HS-27A (cell line): ENCODE measurements around the gene TECR.
"Not testable (repeated sequence)": the region's sequence is repeated elsewhere in the genome, so short reads cannot be mapped to it uniquely, and the experiment has no call there.

Experiments used
- DNase-seq: peaks from one replicate; pipeline ENCODE4 v3.0.0-alpha.2; 2012; ENCODE audit warnings: low read depth, missing footprints

TECR gene

GRCh38 chr19:14540741-14541525 is 11.5 kb downstream of the TECR start:
- DNase-seq = no peak

DNA sequence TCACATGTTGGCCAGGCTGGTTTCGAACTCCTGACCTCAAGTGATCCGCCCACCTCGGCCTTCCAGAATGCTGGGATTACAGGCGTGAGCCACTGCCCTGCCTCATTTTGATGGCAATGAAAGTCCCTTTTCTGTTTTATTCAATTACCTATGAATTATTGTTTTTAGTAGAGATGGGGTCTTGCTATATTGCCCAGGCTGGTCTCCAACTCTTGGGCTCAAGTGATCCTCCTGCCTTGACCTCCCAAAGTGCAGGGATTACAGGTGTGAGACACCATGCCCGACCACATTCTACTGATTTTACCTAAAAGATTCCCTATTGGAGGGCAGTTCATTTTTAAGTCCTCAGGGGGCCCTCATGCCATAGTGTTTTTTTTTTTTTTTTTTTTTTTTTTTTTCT is 12.6 kb downstream of the TECR start:
- DNase-seq = not testable (repeated sequence)

DNA sequence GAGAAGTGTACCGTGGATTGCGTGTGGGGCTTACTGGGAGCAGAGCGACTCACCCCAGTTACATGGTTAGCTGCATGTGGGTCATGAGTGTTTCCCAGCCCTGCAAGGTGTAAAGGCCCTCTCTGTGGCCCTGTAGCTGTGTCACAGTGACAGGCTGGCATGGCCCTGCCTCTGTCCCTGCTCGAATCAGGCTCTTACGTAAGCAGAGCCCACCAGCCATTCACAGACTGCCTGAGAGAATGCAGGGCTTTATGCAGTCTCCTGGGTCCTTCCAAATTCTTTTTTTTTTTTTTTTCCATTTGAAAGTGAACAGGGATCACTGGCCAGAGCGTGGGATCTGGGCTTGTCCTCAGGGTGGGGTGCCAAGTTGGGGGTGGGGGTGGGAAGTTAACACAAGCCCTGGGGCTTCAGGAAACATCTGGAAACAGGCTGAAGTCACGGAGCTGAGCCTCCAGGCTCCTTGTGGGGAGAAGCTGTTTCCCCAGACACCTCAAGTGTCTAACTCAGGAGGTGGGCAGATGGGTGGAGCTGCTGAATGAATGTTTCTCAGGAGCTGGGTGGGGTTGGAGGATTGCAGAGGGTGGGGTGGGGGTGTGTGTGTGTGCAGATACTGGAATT is 13.4 kb downstream of the TECR start:
- no peak for DNase-seq

DNA sequence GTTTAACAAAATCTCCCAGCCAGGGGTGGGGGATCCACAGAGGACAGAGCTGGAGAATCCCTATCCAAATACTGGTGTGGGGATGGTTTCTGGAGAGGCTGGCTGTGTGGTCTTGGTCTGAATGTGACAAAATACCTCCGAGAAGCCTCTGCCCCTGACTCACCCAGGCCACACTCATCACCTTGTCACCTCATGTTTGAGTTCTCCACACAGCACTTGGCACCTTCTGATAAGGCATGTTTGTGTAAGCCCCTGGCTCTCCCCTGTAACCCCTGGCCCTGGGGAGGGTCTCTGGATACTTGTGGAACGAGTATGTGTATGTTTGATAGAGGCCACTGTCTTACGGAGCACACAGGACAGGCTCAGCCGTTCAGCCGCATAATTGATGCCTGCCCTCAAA is 14.7 kb downstream of the TECR start:
- DNase-seq = no peak

GRCh38 chr19:14544977-14545715 is 15.8 kb downstream of the TECR start:
- DNase-seq = no peak

DNA sequence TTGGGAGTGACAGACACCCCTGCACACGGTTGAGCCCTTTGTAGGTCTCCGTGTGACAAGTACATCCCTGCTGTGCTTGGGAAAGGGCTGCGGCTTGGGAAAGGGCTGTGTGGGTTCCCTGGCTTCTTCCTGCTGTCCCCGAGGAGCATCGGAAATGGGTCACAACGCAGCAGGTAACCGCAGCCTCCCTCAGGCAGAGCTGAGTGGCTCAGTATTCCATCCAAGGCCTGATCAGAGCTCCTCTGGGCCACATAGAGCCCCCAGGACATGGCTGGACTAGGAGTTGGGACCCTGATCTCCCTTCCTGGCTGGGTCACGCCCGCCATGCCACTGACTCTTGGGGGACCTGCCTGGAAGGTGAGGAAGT is 16.3 kb downstream of the TECR start:
- no peak for DNase-seq

DNA sequence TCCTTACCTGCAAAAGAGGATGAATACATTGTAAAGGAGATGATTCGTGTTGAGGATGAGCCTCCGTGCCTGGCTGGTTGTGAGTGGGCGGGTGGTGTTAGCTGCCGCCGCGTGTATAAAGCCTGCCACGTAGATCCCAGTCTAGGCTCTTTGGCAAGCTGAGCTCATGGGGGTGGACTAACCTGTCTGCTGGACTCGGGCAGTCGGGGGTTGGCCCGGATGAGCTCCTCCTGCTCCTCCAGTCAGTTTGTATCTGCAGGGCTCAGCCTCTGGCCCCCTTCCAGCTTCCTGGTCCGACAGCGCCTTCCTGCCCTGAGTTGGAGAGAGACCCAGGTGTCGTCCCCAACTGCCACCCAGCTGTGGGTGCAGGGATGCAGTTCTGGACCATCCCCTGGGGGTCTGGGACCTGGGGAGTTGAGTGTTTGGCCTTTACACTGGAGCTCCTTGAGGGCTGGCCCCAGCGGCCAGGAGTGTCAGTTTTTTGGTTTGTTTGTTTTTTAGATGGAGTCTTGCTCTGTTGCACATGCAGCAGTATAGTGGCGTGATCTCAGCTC is 20.9 kb downstream of the TECR start:
- DNase-seq = no peak

- DNase-seq = not testable (repeated sequence)
These were observed 22.0 kb downstream of the TECR start for GRCh38 chr19:14551134-14552005.

GRCh38 chr19:14552006-14552360 is 22.6 kb downstream of the TECR start:
- not testable (repeated sequence) for DNase-seq

DNA sequence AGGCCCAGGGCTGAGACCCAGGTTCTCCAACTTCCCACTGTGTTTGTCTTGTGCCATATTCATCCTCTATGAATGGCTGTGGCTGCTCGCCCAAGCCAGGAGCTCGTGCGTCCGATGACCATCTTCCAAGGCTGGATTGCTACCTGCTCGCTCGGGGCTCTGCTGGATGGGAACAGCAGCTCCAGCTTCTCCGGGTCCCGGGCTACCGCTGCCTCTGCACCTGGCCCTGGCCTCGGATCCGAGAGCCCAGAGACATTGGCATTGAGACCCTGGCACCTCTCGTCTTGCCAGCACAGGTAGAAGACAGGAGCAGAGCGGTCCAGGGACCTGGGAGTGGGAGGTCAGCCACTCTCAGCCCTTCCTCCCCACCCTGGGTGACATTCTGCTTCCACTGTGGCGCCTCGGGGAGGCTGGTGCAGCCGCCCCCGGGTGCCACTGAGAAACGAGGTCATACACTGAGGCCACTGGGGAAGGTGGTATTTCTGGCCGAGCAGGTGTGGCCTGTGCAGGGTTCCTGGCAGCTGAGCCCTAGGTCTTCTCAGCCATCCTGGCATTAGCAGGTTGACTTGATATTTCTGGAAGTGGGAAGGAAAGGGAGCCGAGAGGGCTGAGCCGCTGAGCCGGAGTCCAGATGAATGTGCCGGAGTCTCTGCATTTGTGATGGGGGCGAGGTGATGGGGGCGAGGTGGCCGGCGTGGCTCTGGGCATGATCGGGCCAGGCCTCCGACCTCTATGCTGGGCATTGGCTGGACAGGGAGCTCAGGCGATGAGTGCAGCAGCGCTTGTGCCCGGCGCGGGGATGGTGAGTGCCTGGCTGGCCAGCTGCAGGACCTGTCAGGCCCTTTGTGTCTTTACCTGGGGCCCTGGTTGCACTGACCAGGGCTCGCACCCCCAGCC is 23.9 kb downstream of the TECR start:
- no peak for DNase-seq

GRCh38 chr19:14553939-14554243 is 24.5 kb downstream of the TECR start:
- no peak for DNase-seq

DNA sequence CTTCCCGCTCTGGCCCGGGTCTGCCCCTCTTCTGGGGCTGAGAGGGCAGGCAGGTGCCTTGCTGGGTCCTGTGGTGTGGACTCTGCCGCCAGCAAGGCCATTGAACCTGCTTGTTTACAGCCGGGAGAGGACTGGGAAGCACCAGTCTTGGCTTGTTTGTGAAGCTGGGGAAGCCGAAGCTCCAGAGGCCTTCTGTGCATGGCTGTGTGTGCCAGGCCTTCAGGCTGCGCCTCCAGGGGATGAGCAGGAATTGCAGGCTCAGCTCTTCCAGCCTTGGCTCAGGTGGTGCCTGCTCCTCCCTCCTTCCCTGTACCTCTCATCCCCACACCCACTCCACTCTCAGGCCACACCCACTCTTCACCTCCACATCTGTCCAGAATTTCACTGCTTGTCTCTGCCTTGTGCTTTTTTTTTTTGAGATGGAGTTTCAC is 25.0 kb downstream of the TECR start:
- no peak for DNase-seq

DNA sequence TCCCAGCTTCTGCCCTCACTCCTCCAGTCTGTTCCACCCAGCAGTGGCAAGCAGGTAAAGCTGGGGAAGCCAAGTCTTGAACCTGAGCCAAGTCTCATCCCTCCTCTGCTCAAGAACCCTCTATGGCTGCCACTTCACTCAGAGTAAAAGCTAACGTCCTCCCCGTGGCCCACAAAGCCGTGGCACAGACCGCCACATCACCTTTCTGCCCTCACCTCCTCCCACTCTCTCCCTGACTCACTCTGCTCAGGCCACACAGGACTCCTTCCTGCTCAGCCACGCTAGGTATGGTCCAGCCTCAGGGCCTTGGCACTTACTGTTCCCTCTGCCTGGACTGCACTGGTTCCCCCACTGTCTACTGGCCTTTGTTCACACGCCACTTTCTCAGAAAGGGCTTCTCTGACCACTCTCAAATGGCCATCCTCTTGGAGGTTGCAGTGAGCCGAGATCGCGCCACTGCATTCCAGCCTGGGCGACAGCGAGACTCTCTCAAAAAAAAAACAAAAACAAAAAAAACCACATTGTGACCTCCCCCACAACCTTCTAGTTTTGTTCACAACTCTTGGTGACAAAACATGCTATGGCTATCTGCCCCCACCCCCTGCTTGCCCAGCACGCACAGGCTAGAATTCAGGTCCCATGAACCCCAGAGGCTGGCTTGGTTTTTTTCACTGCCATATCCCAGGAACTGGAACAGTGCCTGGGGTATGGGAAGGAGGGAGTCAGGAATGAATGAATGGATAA is 26.7 kb downstream of the TECR start:
- DNase-seq = no peak

- no peak for DNase-seq
These were observed 27.3 kb downstream of the TECR start for GRCh38 chr19:14556662-14557188.

GRCh38 chr19:14558370-14559066 is 29.1 kb downstream of the TECR start:
- no peak for DNase-seq

- no peak for DNase-seq
These were observed 30.8 kb downstream of the TECR start for GRCh38 chr19:14559916-14560775.

GRCh38 chr19:14560776-14561108 is 31.3 kb downstream of the TECR start:
- DNase-seq = no peak

DNA sequence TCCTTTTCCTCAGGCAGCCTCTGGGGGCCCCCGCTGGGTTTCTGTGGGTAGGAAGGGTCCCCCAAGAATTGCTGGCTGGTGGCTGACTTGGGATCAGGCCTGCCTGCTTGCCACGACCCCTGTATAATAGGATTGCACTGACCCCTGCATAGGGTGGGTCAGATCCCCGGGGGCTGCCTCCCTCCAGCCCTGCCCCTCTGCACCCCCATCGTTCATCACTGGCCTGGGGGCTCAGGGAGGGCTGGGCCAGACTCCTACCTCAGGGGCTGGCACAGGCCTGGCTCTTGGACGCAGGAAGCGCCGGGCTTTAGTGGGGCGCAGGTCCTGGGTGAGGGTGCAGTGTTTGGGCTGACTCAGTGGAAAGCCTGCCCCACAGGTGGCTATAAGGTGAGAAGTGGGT is 31.9 kb downstream of the TECR start:
- DNase-seq = no peak
